ENCODE results near the gene TUBGCP5.

GRCh38 chr15:22955544-22956119, 83.7 kb downstream of the TUBGCP5 start:
- no peak for TF ChIP-seq MXI1 (IDR thresholded peaks at IDR 0.05; ENCODE audit: low read depth, low read length)
- no peak for TF ChIP-seq SRF (IDR thresholded peaks at IDR 0.05; ENCODE audit: low read depth in 2 of 2, low read length in 2 of 2)
- TF ChIP-seq CTCF (IDR thresholded peaks at IDR 0.05 in 2 of 3, conservative IDR thresholded peaks at IDR 0.05 in 1 of 3; ENCODE audit: control insufficient read depth in 2 of 3, extremely low read depth in 1 of 3, insufficient read depth in 1 of 3, low read depth in 3 of 3, low read length in 3 of 3), result no peak
- TF ChIP-seq EZH2 (IDR thresholded peaks at IDR 0.05; ENCODE audit: borderline replicate concordance, control insufficient read depth, low read depth, low read length), result no peak
- no peak for TF ChIP-seq ZBTB11 (CRISPR knock-in tag; IDR thresholded peaks at IDR 0.05)
